PFSK-1 (cell line): ENCODE data around the gene TBC1D30.

ENCODE experiments used
- FOXP2 ChIP-seq: optimal IDR thresholded peaks from 2 replicates; pipeline ENCODE3; 2011; ENCODE audit warnings: borderline replicate concordance, control low read depth, inconsistent platforms; ENCODE audit not compliant: insufficient read depth; ENCODE audit errors: extremely low read length, extremely low read depth
- POLR2AphosphoS5 ChIP-seq: IDR thresholded peaks from 2 replicates; pipeline ENCODE4 v1.6.1; 2012; ENCODE audit warnings: low read depth, mild to moderate bottlenecking, control low read depth, low read length, moderate library complexity
- REST ChIP-seq, 2 experiments: IDR thresholded peaks; 2 replicates each; pipeline versions ENCODE4 v1.6.1 to v1.8.0; 2011 to 2012; ENCODE audit warnings: low read depth in 2 of 2, low read length in 2 of 2, control low read depth in 1 of 2, inconsistent platforms in 1 of 2, mild to moderate bottlenecking in 1 of 2, moderate library complexity in 1 of 2; ENCODE audit not compliant: insufficient read depth in 1 of 2
- SIN3A ChIP-seq: IDR thresholded peaks from 2 replicates; pipeline ENCODE4 v1.6.1; 2012; ENCODE audit warnings: mild to moderate bottlenecking, low read length, moderate library complexity, borderline replicate concordance; ENCODE audit not compliant: insufficient read depth
- TAF1 ChIP-seq: IDR thresholded peaks from 2 replicates; pipeline ENCODE4 v1.6.1; 2012; ENCODE audit warnings: low read length, control low read depth, borderline replicate concordance; ENCODE audit not compliant: insufficient read depth

TBC1D30 gene

GRCh38 chr12:64810831-64811230 lies 13.6 kb upstream of the TBC1D30 start:
- TF ChIP-seq TAF1 (no peak), POLR2AphosphoS5 (no peak), REST (IDR thresholded peaks at IDR 0.05; ENCODE audit: insufficient read depth in 1 of 2, low read depth in 2 of 2, low read length in 2 of 2) (no peak), SIN3A (no peak), FOXP2 (no peak)

GRCh38 chr12:64813723-64814122 lies 10.7 kb upstream of the TBC1D30 start:
- no peak for TF ChIP-seq REST (IDR thresholded peaks at IDR 0.05; ENCODE audit: insufficient read depth in 1 of 2, low read depth in 2 of 2, low read length in 2 of 2)
- TF ChIP-seq SIN3A = no peak
- no peak for TF ChIP-seq FOXP2
- TF ChIP-seq POLR2AphosphoS5 = no peak
- TF ChIP-seq TAF1 = no peak

- TF ChIP-seq POLR2AphosphoS5 (no peak), REST (IDR thresholded peaks at IDR 0.05; ENCODE audit: insufficient read depth in 1 of 2, low read depth in 2 of 2, low read length in 2 of 2) (no peak), TAF1 (no peak), FOXP2 (no peak), SIN3A (no peak)
Measured at GRCh38 chr12:64814432-64814831, 10.0 kb upstream of the TBC1D30 start.

GRCh38 chr12:64819816-64820402 lies 4.5 kb upstream of the TBC1D30 start:
- TF ChIP-seq POLR2AphosphoS5 (no peak), REST (IDR thresholded peaks at IDR 0.05; ENCODE audit: insufficient read depth in 1 of 2, low read depth in 2 of 2, low read length in 2 of 2) (no peak), SIN3A (no peak), FOXP2 (no peak), TAF1 (no peak)

GRCh38 chr12:64820593-64820992 lies 3.9 kb upstream of the TBC1D30 start:
- no peak for TF ChIP-seq FOXP2
- TF ChIP-seq REST (IDR thresholded peaks at IDR 0.05; ENCODE audit: insufficient read depth in 1 of 2, low read depth in 2 of 2, low read length in 2 of 2) = no peak
- TF ChIP-seq TAF1 = no peak
- no peak for TF ChIP-seq POLR2AphosphoS5
- no peak for TF ChIP-seq SIN3A
